K562 (cell line): ENCODE data around the gene DENND10. TPM values are rescaled to one million over a fixed set of nuclear protein-coding genes. Genes with fewer than 3 reads are reported as not detected.
A peak's percentile ranks its signal among the peaks of the same experiment; 100 is the strongest.

Source experiments
- HDAC1 ChIP-seq, 2 experiments: fragments of 450-650 bp; IDR thresholded peaks; 2 replicates each; pipeline ENCODE4 v1.6.1; 2016 to 2017; ENCODE audit warnings: inconsistent platforms in 1 of 2, mild to moderate bottlenecking in 1 of 2, moderate library complexity in 1 of 2
- NELFE ChIP-seq: IDR thresholded peaks from 2 replicates; pipeline ENCODE4 v1.6.1; 2011; ENCODE audit warnings: mild to moderate bottlenecking; ENCODE audit not compliant: insufficient read depth, insufficient read length
- SAFB2 ChIP-seq: fragments of 200-400 bp; formaldehyde crosslinking; IDR thresholded peaks from 2 replicates; pipeline ENCODE4 v1.6.1; 2018; ENCODE audit warnings: borderline replicate concordance, low read length, low read depth, moderate library complexity; ENCODE audit not compliant: severe bottlenecking
- ZNF75A ChIP-seq: fragments of 450-650 bp; formaldehyde crosslinking; IDR thresholded peaks from 2 replicates; pipeline ENCODE4 v1.4.0; 2020; ENCODE audit warnings: mild to moderate bottlenecking
- polyA plus RNA-seq, 8 experiments: library from polyadenylated mRNA; depleted of rRNA in 4 of 8; stranded (reverse) in 5 of 8; unstranded in 3 of 8; fragments of >200 nt; fragmentation: Nextera tagmentation in 2 of 8; fragmentation: Illumina TruSeq in 1 of 8; extraction: Ambion mirVana in 2 of 8; extraction: Trizol in 1 of 8; gene quantifications; 2 replicates each; pipeline versions ENCODE4 v1.2.1 to v1.2.3, GENCODE V29; 2011 to 2014; ENCODE audit warnings: inconsistent platforms in 1 of 8, missing spikeins in 1 of 8
- total RNA-seq, 7 experiments: library from RNA; depleted of rRNA in 6 of 7; stranded (reverse); fragments of >200 nt in 6 of 7; fragmentation: Illumina TruSeq in 2 of 7; extraction: Trizol in 2 of 7; gene quantifications; 2 replicates each; pipeline versions ENCODE4 v1.2.1 to v1.2.3, GENCODE V29; 2011 to 2021; ENCODE audit warnings: low replicate concordance in 1 of 7
- TF ChIP-seq, protein P1 (sequence below): fragments of 450-650 bp; IDR thresholded peaks from 2 replicates; pipeline ENCODE4 v1.6.1; 2017; ENCODE audit warnings: antibody characterized with exemption, mild to moderate bottlenecking
- TF ChIP-seq, protein P2 (sequence below): IDR thresholded peaks from 3 replicates; pipeline ENCODE4 v1.6.1; 2011; ENCODE audit warnings: borderline replicate concordance, mild to moderate bottlenecking; ENCODE audit not compliant: insufficient read length, insufficient read depth
- TF ChIP-seq, protein P3 (sequence below): fragments of 250-450 bp; sonication (Bioruptor Pico); IDR thresholded peaks from 2 replicates; pipeline ENCODE4 v1.5.0; 2021
- TF ChIP-seq, protein P4 (sequence below): fragments of 450-650 bp; IDR thresholded peaks from 2 replicates; pipeline ENCODE4 v1.6.1; 2014; ENCODE audit warnings: low read depth, mild to moderate bottlenecking, moderate library complexity, borderline replicate concordance

Gene DENND10
- total and polyA plus RNA-seq, 9 of the 15 experiments (the other 6 are each of a cell fraction or from before 2014, with no cell fraction given): 9.4 to 20.0 (median 12.5) TPM

DNA sequence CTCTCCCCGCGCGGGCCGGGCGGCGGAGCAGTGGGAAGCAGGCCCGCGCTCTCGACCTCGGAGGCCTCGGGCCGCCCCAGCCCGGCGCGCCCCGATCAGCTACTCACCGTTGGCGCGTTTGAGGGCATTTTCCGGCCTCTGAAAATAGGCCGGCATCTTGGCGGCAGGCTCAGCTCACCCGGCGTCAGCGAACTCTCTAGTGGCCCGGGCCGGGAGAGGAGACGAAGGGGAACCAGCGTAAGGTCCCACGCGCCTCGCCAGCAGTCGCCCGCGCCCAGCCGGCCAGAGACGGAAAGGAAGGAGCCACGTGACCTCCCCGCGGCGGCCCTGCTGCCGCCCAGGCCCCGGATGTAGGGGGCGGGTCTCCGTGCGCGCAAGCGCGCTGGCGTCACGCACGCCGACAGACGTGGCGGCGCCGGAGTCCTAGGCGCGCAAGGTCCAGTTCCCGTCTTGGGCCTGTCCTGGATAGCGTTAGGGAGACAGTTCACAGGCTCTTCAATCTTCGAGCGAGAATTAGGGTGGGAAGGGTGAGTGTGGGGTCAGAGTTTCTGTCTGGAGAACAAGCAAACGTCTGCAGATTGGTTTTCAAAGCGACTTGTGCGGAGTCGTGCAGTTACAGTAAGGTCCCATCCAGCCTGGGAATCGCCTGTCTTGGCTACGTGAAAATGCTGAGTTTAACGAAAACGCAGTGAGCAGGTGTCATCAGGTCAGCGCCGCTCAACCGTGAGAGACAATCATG is 23.2 kb upstream of the DENND10 start, which contains the start of gene EIF3A (continued):
- TF ChIP-seq, protein P1, sequence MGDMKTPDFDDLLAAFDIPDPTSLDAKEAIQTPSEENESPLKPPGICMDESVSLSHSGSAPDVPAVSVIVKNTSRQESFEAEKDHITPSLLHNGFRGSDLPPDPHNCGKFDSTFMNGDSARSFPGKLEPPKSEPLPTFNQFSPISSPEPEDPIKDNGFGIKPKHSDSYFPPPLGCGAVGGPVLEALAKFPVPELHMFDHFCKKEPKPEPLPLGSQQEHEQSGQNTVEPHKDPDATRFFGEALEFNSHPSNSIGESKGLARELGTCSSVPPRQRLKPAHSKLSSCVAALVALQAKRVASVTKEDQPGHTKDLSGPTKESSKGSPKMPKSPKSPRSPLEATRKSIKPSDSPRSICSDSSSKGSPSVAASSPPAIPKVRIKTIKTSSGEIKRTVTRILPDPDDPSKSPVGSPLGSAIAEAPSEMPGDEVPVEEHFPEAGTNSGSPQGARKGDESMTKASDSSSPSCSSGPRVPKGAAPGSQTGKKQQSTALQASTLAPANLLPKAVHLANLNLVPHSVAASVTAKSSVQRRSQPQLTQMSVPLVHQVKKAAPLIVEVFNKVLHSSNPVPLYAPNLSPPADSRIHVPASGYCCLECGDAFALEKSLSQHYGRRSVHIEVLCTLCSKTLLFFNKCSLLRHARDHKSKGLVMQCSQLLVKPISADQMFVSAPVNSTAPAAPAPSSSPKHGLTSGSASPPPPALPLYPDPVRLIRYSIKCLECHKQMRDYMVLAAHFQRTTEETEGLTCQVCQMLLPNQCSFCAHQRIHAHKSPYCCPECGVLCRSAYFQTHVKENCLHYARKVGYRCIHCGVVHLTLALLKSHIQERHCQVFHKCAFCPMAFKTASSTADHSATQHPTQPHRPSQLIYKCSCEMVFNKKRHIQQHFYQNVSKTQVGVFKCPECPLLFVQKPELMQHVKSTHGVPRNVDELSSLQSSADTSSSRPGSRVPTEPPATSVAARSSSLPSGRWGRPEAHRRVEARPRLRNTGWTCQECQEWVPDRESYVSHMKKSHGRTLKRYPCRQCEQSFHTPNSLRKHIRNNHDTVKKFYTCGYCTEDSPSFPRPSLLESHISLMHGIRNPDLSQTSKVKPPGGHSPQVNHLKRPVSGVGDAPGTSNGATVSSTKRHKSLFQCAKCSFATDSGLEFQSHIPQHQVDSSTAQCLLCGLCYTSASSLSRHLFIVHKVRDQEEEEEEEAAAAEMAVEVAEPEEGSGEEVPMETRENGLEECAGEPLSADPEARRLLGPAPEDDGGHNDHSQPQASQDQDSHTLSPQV: peak; percentile 52; the same call in 1 of the 2 replicates
- TF ChIP-seq NELFE (no peak), SAFB2 (no peak), HDAC1 (IDR thresholded peaks at IDR 0.05) (no peak), ZNF75A (CRISPR knock-in tag) (no peak)
- TF ChIP-seq, protein P2, sequence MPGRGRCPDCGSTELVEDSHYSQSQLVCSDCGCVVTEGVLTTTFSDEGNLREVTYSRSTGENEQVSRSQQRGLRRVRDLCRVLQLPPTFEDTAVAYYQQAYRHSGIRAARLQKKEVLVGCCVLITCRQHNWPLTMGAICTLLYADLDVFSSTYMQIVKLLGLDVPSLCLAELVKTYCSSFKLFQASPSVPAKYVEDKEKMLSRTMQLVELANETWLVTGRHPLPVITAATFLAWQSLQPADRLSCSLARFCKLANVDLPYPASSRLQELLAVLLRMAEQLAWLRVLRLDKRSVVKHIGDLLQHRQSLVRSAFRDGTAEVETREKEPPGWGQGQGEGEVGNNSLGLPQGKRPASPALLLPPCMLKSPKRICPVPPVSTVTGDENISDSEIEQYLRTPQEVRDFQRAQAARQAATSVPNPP: no peak
- TF ChIP-seq, protein P3, sequence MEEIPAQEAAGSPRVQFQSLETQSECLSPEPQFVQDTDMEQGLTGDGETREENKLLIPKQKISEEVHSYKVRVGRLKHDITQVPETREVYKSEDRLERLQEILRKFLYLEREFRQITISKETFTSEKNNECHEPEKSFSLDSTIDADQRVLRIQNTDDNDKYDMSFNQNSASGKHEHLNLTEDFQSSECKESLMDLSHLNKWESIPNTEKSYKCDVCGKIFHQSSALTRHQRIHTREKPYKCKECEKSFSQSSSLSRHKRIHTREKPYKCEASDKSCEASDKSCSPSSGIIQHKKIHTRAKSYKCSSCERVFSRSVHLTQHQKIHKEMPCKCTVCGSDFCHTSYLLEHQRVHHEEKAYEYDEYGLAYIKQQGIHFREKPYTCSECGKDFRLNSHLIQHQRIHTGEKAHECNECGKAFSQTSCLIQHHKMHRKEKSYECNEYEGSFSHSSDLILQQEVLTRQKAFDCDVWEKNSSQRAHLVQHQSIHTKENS (CRISPR knock-in tag): no peak
- TF ChIP-seq, protein P4, sequence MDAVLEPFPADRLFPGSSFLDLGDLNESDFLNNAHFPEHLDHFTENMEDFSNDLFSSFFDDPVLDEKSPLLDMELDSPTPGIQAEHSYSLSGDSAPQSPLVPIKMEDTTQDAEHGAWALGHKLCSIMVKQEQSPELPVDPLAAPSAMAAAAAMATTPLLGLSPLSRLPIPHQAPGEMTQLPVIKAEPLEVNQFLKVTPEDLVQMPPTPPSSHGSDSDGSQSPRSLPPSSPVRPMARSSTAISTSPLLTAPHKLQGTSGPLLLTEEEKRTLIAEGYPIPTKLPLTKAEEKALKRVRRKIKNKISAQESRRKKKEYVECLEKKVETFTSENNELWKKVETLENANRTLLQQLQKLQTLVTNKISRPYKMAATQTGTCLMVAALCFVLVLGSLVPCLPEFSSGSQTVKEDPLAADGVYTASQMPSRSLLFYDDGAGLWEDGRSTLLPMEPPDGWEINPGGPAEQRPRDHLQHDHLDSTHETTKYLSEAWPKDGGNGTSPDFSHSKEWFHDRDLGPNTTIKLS: peak; percentile 94
